ENCODE data around the gene TMEM150C.

The TMEM150C gene

DNA sequence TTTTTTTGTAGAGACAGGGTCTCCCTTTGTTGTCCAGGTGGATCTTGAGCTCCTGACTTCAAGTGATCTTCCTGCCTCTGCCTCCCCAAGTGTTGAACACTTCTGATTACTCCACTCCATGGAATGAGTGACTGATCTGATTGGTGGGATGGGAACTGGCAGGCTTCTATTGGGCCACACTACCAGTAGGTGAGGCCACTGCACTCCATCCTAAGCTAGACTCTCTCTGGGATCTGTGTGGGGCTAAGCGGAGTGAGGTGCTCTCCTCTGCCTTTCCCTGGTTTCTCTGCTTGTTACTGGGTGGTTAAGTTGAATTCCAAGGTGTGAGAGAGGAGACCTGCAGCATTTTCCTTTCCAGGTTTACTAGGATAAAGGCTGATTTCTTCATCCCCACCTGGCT, 72.7 kb downstream of the TMEM150C start:
- DNase-seq (ENCODE audit: low read depth): no peak
- H3K4me3 ChIP-seq (ENCODE audit: low read depth, low read length): no peak overlapping the region
- TF ChIP-seq POLR2A (IDR thresholded peaks at IDR 0.05; ENCODE audit: extremely low read depth, insufficient read length) (no peak), MYC (IDR thresholded peaks at IDR 0.05; ENCODE audit: low read depth, low read length) (no peak), MAX (IDR thresholded peaks at IDR 0.05; ENCODE audit: low read depth, low read length) (no peak)
- TF ChIP-seq, protein P1, sequence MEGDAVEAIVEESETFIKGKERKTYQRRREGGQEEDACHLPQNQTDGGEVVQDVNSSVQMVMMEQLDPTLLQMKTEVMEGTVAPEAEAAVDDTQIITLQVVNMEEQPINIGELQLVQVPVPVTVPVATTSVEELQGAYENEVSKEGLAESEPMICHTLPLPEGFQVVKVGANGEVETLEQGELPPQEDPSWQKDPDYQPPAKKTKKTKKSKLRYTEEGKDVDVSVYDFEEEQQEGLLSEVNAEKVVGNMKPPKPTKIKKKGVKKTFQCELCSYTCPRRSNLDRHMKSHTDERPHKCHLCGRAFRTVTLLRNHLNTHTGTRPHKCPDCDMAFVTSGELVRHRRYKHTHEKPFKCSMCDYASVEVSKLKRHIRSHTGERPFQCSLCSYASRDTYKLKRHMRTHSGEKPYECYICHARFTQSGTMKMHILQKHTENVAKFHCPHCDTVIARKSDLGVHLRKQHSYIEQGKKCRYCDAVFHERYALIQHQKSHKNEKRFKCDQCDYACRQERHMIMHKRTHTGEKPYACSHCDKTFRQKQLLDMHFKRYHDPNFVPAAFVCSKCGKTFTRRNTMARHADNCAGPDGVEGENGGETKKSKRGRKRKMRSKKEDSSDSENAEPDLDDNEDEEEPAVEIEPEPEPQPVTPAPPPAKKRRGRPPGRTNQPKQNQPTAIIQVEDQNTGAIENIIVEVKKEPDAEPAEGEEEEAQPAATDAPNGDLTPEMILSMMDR (IDR thresholded peaks at IDR 0.05; ENCODE audit: low read depth, low read length): no peak

GRCh38 chr4:82484996-82485783, 76.6 kb downstream of the TMEM150C start:
- no peak overlapping the region for H3K4me3 ChIP-seq (ENCODE audit: low read depth, low read length)
- DNase-seq (ENCODE audit: low read depth): no peak
- TF ChIP-seq MYC (IDR thresholded peaks at IDR 0.05; ENCODE audit: low read depth, low read length) (no peak), POLR2A (IDR thresholded peaks at IDR 0.05; ENCODE audit: extremely low read depth, insufficient read length) (no peak), MAX (IDR thresholded peaks at IDR 0.05; ENCODE audit: low read depth, low read length) (no peak)
- TF ChIP-seq, protein P1 (IDR thresholded peaks at IDR 0.05; ENCODE audit: low read depth, low read length): no peak

GRCh38 chr4:82482387-82482786, 79.4 kb downstream of the TMEM150C start:
- TF ChIP-seq POLR2A (IDR thresholded peaks at IDR 0.05; ENCODE audit: extremely low read depth, insufficient read length) (no peak), MYC (IDR thresholded peaks at IDR 0.05; ENCODE audit: low read depth, low read length) (no peak), MAX (IDR thresholded peaks at IDR 0.05; ENCODE audit: low read depth, low read length) (no peak)
- TF ChIP-seq, protein P1 (IDR thresholded peaks at IDR 0.05; ENCODE audit: low read depth, low read length): no peak
- no peak for DNase-seq (ENCODE audit: low read depth)
- no peak overlapping the region for H3K4me3 ChIP-seq (ENCODE audit: low read depth, low read length)

GRCh38 chr4:82481506-82481840, 80.3 kb downstream of the TMEM150C start:
- TF ChIP-seq MAX (IDR thresholded peaks at IDR 0.05; ENCODE audit: low read depth, low read length): no peak
- no peak for TF ChIP-seq MYC (IDR thresholded peaks at IDR 0.05; ENCODE audit: low read depth, low read length)
- no peak for TF ChIP-seq POLR2A (IDR thresholded peaks at IDR 0.05; ENCODE audit: extremely low read depth, insufficient read length)
- TF ChIP-seq, protein P1 (IDR thresholded peaks at IDR 0.05; ENCODE audit: low read depth, low read length): no peak
- H3K4me3 ChIP-seq (ENCODE audit: low read depth, low read length): no peak overlapping the region
- no peak for DNase-seq (ENCODE audit: low read depth)

- TF ChIP-seq, protein P1 (IDR thresholded peaks at IDR 0.05; ENCODE audit: low read depth, low read length): no peak
- TF ChIP-seq MYC (IDR thresholded peaks at IDR 0.05; ENCODE audit: low read depth, low read length): no peak
- TF ChIP-seq MAX (IDR thresholded peaks at IDR 0.05; ENCODE audit: low read depth, low read length): no peak
- no peak for TF ChIP-seq POLR2A (IDR thresholded peaks at IDR 0.05; ENCODE audit: extremely low read depth, insufficient read length)
- H3K4me3 ChIP-seq (ENCODE audit: low read depth, low read length): no peak overlapping the region
- DNase-seq (ENCODE audit: low read depth): no peak
These were observed 80.8 kb downstream of the TMEM150C start for GRCh38 chr4:82480771-82481505.

All from NB4 (cell line).